AG04450 (cell line): ENCODE results near the gene PLIN5. TPM values are rescaled to one million over a fixed set of nuclear protein-coding genes. Genes with fewer than 3 reads are reported as not detected.

Experiments used
- CTCF ChIA-PET: fragments of 300-600, 350-600 bp; formaldehyde crosslinking; extraction: SDS; loops from one replicate; lab custom pipeline; 2022; ENCODE audit warnings: antibody characterized with exemption, inconsistent platforms; lab: Charles Lee
- POLR2A ChIA-PET: fragments of 350-600 bp; formaldehyde crosslinking; extraction: SDS; loops from one replicate; lab custom pipeline; 2021; ENCODE audit warnings: antibody characterized with exemption, inconsistent platforms; lab: Yijun Ruan, JAX
- DNase-seq: peaks from one replicate; pipeline ENCODE4 v3.0.0-alpha.2; 2011; ENCODE audit warnings: low read depth, low spot score
- H3K27ac ChIP-seq: one replicate; pipeline ENCODE4 v1.5.1; 2012; ENCODE audit warnings: low read depth, low read length, control low read depth
- H3K27me3 ChIP-seq: one replicate; pipeline ENCODE4 v1.6.0; 2012; ENCODE audit warnings: low read length; ENCODE audit not compliant: control insufficient read depth, insufficient read depth
- H3K4me3 ChIP-seq: 2 replicates; pipeline ENCODE4 v1.5.1; 2011; ENCODE audit warnings: mild to moderate bottlenecking, low read depth, low read length, control low read depth
- H3K9me3 ChIP-seq: 2 replicates; pipeline ENCODE4 v1.5.1; 2012; ENCODE audit warnings: low read length; ENCODE audit not compliant: control insufficient read depth, insufficient read depth
- polyA plus RNA-seq: library from polyadenylated mRNA; depleted of rRNA; stranded (reverse); fragments of >200 nt; gene quantifications from 2 replicates; pipeline ENCODE4 v1.2.3, GENCODE V29; 2011
- TF ChIP-seq, protein P1 (sequence below): IDR thresholded peaks from 2 replicates; pipeline ENCODE4 v1.5.1; 2011; ENCODE audit warnings: low read depth, low read length, control low read depth, inconsistent platforms

The PLIN5 gene
- polyA plus RNA-seq, 1 experiment = not detected

DNA sequence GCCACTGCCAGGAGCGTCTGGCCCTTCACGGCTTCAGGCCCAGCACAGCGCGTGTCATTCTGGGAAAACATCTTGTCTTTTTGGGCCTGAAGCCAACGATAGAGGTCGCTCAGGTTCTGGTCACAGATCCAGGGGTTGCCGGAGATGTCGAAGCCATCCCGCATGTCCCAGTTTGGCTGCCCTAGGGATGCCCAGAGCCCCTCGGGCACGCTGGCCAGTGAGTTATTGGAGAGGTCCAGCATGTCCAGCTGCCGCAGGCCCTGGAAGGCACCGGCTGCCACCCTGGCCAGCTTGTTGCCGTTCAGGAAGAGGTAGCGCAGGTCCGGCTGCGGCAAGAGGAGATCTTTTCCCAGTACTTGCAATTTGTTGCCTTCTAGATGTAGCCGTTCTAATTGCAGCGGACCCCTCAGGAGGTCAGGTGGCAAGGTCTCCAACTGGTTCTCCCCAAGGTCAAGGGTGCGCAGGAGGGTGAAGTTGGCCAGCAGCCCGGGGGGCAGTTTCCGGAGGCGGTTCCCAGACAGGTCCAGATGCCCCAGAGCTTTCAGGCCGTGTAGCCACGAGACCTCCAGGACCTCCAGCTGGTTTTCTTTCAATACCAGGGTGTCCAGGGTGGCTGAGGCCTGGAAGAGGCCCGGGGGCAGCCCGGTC lies 3.1 kb upstream of the PLIN5 start:
- CTCF ChIA-PET = interaction anchor here (1.0 kb wide), 1 partner anchor 13 kb away, joined by 4 read pairs; no protein-coding TSS in a partner anchor
- Histone ChIP-seq H3K27me3 (peaks cover 25% of the 10 kb centered on the region), H3K9me3 (peaks cover 4% of the 10 kb centered on the region), H3K4me3 (no peak overlapping the region), H3K27ac (no peak overlapping the region)
- no peak for DNase-seq
- POLR2A ChIA-PET = no interaction called here
- TF ChIP-seq, protein P1, sequence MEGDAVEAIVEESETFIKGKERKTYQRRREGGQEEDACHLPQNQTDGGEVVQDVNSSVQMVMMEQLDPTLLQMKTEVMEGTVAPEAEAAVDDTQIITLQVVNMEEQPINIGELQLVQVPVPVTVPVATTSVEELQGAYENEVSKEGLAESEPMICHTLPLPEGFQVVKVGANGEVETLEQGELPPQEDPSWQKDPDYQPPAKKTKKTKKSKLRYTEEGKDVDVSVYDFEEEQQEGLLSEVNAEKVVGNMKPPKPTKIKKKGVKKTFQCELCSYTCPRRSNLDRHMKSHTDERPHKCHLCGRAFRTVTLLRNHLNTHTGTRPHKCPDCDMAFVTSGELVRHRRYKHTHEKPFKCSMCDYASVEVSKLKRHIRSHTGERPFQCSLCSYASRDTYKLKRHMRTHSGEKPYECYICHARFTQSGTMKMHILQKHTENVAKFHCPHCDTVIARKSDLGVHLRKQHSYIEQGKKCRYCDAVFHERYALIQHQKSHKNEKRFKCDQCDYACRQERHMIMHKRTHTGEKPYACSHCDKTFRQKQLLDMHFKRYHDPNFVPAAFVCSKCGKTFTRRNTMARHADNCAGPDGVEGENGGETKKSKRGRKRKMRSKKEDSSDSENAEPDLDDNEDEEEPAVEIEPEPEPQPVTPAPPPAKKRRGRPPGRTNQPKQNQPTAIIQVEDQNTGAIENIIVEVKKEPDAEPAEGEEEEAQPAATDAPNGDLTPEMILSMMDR = no peak

DNA sequence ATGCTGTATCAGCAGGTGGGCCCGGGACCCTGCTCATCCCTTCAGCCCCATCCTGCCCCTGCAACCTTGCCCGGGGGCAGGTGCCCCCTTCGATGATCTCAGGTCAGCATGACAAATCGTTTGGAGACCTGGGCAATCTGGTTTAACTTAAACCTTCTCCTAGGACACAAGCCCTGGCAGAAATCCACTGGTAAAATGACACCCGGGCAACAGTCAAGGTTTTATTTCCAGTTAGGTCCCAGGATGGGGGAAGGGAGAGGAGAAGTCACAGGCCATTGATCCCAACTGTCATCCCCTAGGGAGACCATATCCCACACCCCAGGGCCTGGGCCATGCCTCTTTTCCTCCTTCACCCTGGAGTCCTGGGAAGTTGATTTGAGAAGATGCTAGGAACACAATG lies 1.8 kb upstream of the PLIN5 start:
- TF ChIP-seq, protein P1 = no peak
- POLR2A ChIA-PET = interaction anchor here (0.5 kb wide), 1 partner anchor 25 kb away, joined by 3 read pairs; no protein-coding TSS in a partner anchor
- Histone ChIP-seq H3K27me3 (peaks cover 25% of the 10 kb centered on the region), H3K27ac (no peak overlapping the region), H3K4me3 (no peak overlapping the region), H3K9me3 (peaks cover 4% of the 10 kb centered on the region)
- CTCF ChIA-PET = no interaction called here
- no peak for DNase-seq

DNA sequence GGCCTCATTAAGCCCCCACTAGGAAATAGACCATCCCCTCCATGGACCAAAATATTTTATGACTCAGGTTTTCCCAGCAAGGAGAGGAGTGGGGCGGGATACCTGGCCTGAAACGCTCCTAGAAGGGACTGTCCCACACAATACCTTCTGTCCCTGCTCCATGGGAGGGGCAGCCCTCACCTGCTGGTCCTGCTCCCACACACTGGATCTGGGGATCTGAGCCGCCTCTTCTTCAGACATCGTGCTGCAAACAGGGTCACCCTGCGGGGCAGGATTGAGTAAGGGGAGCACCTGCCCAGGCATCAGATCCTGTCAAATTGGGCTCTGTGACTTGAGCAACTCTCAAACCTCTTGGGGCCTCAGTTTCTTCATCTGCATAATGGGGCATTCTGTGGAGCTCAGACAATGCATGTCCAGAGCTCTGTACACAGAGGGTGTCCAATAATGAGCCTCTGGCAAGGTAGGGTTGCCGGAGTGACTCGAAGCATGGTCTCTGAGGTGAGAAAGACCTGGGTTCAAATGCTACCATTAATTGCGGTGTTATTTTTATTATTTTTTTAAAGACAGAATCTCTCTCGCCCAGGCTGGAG lies 1.1 kb downstream of the PLIN5 start:
- Histone ChIP-seq H3K9me3 (no peaks in the 10 kb centered on the region; the same call in 1 of the 2 replicates), H3K4me3 (no peak overlapping the region), H3K27me3 (peaks cover 27% of the 10 kb centered on the region), H3K27ac (no peak overlapping the region)
- ChIA-PET CTCF (interaction anchor here (1.9 to 2.2 kb wide), 2 partner anchors 9 to 10 kb away, joined by 8 to 13 read pairs; no protein-coding TSS in a partner anchor), POLR2A (interaction anchor here (1.9 kb wide), 1 partner anchor 100 kb away, joined by 4 read pairs; no protein-coding TSS in a partner anchor)
- DNase-seq = no peak
- TF ChIP-seq, protein P1 = no peak

DNA sequence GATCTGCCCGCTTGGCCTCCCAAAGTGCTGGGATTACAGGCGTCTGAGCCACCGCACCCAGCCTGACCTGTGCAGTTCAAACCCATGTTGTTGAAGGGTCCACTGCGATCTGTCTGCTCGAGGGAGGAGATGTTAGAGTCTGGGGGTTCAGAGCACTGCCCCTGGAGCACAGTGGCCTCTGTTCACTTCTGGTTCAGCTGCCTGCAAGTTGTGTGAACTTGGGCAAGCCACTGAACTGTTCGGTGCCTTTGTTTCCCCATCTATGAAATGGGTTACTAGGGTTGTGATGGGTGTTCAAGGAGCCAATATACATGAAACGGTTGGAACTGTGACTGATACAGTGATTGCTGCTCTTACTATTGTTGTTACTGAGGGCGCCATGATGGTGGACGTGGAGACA lies 1.7 kb downstream of the PLIN5 start:
- Histone ChIP-seq H3K9me3 (no peaks in the 10 kb centered on the region; the same call in 1 of the 2 replicates), H3K27me3 (peaks cover 25% of the 10 kb centered on the region), H3K27ac (no peak overlapping the region), H3K4me3 (no peak overlapping the region)
- ChIA-PET CTCF (no interaction called here), POLR2A (no interaction called here)
- TF ChIP-seq, protein P1 = no peak
- no peak for DNase-seq

DNA sequence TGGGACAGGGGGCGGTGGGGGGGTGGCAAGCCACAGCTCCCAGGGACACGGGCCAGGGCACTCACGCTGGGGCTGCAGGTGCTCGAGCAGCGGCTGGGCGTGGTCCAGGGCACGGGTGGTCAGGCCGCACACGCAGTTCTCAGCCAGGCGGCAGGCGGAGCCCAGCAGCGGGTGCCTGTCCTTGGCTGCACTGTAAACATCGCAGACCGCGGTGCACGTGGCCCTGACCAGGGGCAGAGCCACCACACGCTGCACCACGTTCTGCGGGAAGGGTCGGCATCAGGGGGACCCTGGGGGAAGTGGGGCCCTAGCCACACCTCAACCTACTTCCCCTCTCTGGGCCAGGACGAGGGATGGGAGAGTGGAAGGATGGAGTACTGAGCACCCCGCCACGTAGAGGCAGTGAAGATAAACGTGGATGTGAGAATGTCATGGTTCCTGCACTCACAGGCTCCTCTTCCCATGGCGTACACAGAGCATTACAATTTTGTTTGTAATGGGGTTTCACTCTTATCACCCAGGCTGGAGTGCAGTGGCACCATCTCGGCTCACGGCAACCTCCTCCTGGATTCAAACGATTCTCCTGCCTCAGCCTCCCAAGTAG lies 3.4 kb downstream of the PLIN5 start:
- DNase-seq = no peak
- Histone ChIP-seq H3K27ac (no peak overlapping the region), H3K4me3 (no peak overlapping the region), H3K9me3 (no peaks in the 10 kb centered on the region; the same call in 1 of the 2 replicates), H3K27me3 (peaks cover 21% of the 10 kb centered on the region)
- TF ChIP-seq, protein P1 = no peak
- CTCF ChIA-PET = interaction anchor here (1.5 kb wide), 1 partner anchor 105 kb away, joined by 3 read pairs; no protein-coding TSS in a partner anchor
- POLR2A ChIA-PET = interaction anchor here (0.7 kb wide), 1 partner anchor 16 kb away, joined by 5 read pairs; no protein-coding TSS in a partner anchor
